Measurements from ENCODE around the gene MARCHF3. TPM values are rescaled to one million over a fixed set of nuclear protein-coding genes. Genes with fewer than 3 reads are reported as not detected.
"Not testable (repeated sequence)": the region's sequence is repeated elsewhere in the genome, so short reads cannot be mapped to it uniquely, and the experiment has no call there.

MARCHF3 gene
- total RNA-seq, 2 experiments from 2014 or later = 5.4 to 7.0 TPM

GRCh38 chr5:126857472-126858410, 172.6 kb downstream of the MARCHF3 start:
- Histone ChIP-seq H3K9me2 (ENCODE audit: insufficient read depth, low read length) (no peaks in the 10 kb centered on the region), H4K20me1 (ENCODE audit: insufficient read depth, low read length) (no peaks in the 10 kb centered on the region), H3K4me2 (ENCODE audit: low read length) (no peak overlapping the region), H2AFZ (ENCODE audit: low read length) (no peak overlapping the region), H3K36me3 (ENCODE audit: insufficient read depth, low read length) (peaks cover 13% of the 10 kb centered on the region), H3K9me3 (ENCODE audit: low read length) (no peaks in the 10 kb centered on the region), H3K4me3 (ENCODE audit: low read depth, low read length, poor library complexity, severe bottlenecking) (no peak overlapping the region), H3K4me1 (ENCODE audit: insufficient read depth, low read length, poor library complexity, severe bottlenecking) (no peaks in the 10 kb centered on the region), H3K79me2 (ENCODE audit: insufficient read depth, low read depth, low read length) (no peaks in the 10 kb centered on the region), H3K27ac (ENCODE audit: low read depth, low read length, poor library complexity, severe bottlenecking) (no peak overlapping the region)
- no peak for DNase-seq (ENCODE audit: low spot score)
- CTCF ChIA-PET (ENCODE audit: unreplicated experiment) = no interaction called here
- POLR2A ChIA-PET = no interaction called here
- no TSS peak for BruUV-seq (replicated peaks)
- TF ChIP-seq CTCF (conservative IDR thresholded peaks at IDR 0.05; ENCODE audit: low read length) (no peak), EZH2phosphoT487 (IDR thresholded peaks at IDR 0.05; ENCODE audit: borderline replicate concordance, low read depth, low read length) (no peak)
- intact Hi-C loops (cut with micrococcal nuclease; ENCODE audit: unreplicated experiment) = no loop called here

GRCh38 chr5:126855266-126855665, 175.1 kb downstream of the MARCHF3 start:
- Histone ChIP-seq H3K4me3 (ENCODE audit: low read depth, low read length, poor library complexity, severe bottlenecking) (no peak overlapping the region), H3K79me2 (ENCODE audit: insufficient read depth, low read depth, low read length) (no peaks in the 10 kb centered on the region), H3K4me2 (ENCODE audit: low read length) (no peak overlapping the region), H4K20me1 (ENCODE audit: insufficient read depth, low read length) (no peaks in the 10 kb centered on the region), H3K9me2 (ENCODE audit: insufficient read depth, low read length) (no peaks in the 10 kb centered on the region), H3K4me1 (ENCODE audit: insufficient read depth, low read length, poor library complexity, severe bottlenecking) (peaks cover 16% of the 10 kb centered on the region), H2AFZ (ENCODE audit: low read length) (no peak overlapping the region), H3K9me3 (ENCODE audit: low read length) (no peaks in the 10 kb centered on the region), H3K27ac (ENCODE audit: low read depth, low read length, poor library complexity, severe bottlenecking) (no peak overlapping the region), H3K36me3 (ENCODE audit: insufficient read depth, low read length) (peaks cover 15% of the 10 kb centered on the region)
- intact Hi-C loops (cut with micrococcal nuclease; ENCODE audit: unreplicated experiment) = no loop called here
- no TSS peak for BruUV-seq (replicated peaks)
- ChIA-PET CTCF (ENCODE audit: unreplicated experiment) (no interaction called here), POLR2A (no interaction called here)
- DNase-seq (ENCODE audit: low spot score) = no peak
- TF ChIP-seq CTCF (conservative IDR thresholded peaks at IDR 0.05; ENCODE audit: low read length) (no peak), EZH2phosphoT487 (IDR thresholded peaks at IDR 0.05; ENCODE audit: borderline replicate concordance, low read depth, low read length) (no peak)

- POLR2A ChIA-PET = interaction anchor here (1.3 kb wide), 1 partner anchor 8 kb away, joined by 3 read pairs; no protein-coding TSS in a partner anchor
- Histone ChIP-seq H4K20me1 (ENCODE audit: insufficient read depth, low read length) (no peaks in the 10 kb centered on the region), H3K36me3 (ENCODE audit: insufficient read depth, low read length) (peaks cover 15% of the 10 kb centered on the region), H3K4me3 (ENCODE audit: low read depth, low read length, poor library complexity, severe bottlenecking) (no peak overlapping the region), H3K79me2 (ENCODE audit: insufficient read depth, low read depth, low read length) (no peaks in the 10 kb centered on the region), H3K9me3 (ENCODE audit: low read length) (no peaks in the 10 kb centered on the region), H3K4me2 (ENCODE audit: low read length) (no peak overlapping the region), H3K4me1 (ENCODE audit: insufficient read depth, low read length, poor library complexity, severe bottlenecking) (peaks cover 16% of the 10 kb centered on the region), H2AFZ (ENCODE audit: low read length) (no peak overlapping the region), H3K9me2 (ENCODE audit: insufficient read depth, low read length) (no peaks in the 10 kb centered on the region), H3K27ac (ENCODE audit: low read depth, low read length, poor library complexity, severe bottlenecking) (no peak overlapping the region)
- BruUV-seq (replicated peaks) = no TSS peak
- intact Hi-C loops (cut with micrococcal nuclease; ENCODE audit: unreplicated experiment) = no loop called here
- CTCF ChIA-PET (ENCODE audit: unreplicated experiment) = no interaction called here
- TF ChIP-seq CTCF (conservative IDR thresholded peaks at IDR 0.05; ENCODE audit: low read length) (no peak), EZH2phosphoT487 (IDR thresholded peaks at IDR 0.05; ENCODE audit: borderline replicate concordance, low read depth, low read length) (no peak)
- DNase-seq (ENCODE audit: low spot score) = no peak
Measured at GRCh38 chr5:126854526-126855110, 175.7 kb downstream of the MARCHF3 start.

GRCh38 chr5:126853541-126854307, 176.6 kb downstream of the MARCHF3 start:
- H2AFZ ChIP-seq (ENCODE audit: low read length); intact Hi-C loops (cut with micrococcal nuclease; ENCODE audit: unreplicated experiment); CTCF ChIA-PET (ENCODE audit: unreplicated experiment); H3K9me3 ChIP-seq (ENCODE audit: low read length); BruUV-seq (replicated peaks); H4K20me1 ChIP-seq (ENCODE audit: insufficient read depth, low read length); H3K79me2 ChIP-seq (ENCODE audit: insufficient read depth, low read depth, low read length); H3K9me2 ChIP-seq (ENCODE audit: insufficient read depth, low read length); DNase-seq (ENCODE audit: low spot score); H3K4me2 ChIP-seq (ENCODE audit: low read length); H3K4me3 ChIP-seq (ENCODE audit: low read depth, low read length, poor library complexity, severe bottlenecking); H3K27ac ChIP-seq (ENCODE audit: low read depth, low read length, poor library complexity, severe bottlenecking): not testable (repeated sequence)
- POLR2A ChIA-PET = interaction anchor here (1.3 kb wide), 1 partner anchor 9 kb away, joined by 3 read pairs; no protein-coding TSS in a partner anchor
- Histone ChIP-seq H3K36me3 (ENCODE audit: insufficient read depth, low read length) (peaks cover 15% of the 10 kb centered on the region), H3K4me1 (ENCODE audit: insufficient read depth, low read length, poor library complexity, severe bottlenecking) (peaks cover 16% of the 10 kb centered on the region)
